H1 (cell line): ENCODE data around the gene ANKUB1. TPM values are rescaled to one million over a fixed set of nuclear protein-coding genes. Genes with fewer than 3 reads are reported as not detected.

ENCODE experiments used
- CTCF ChIA-PET: fragments of 300-600 bp; sonication (Branson Sonifier 250); formaldehyde crosslinking; loops from one replicate; lab custom pipeline; 2021; ENCODE audit not compliant: partially characterized antibody; lab: Charles Lee
- POLR2A ChIA-PET: fragments of 300-600 bp; sonication (Branson Sonifier 250); formaldehyde crosslinking; loops from one replicate; lab custom pipeline; 2021; ENCODE audit warnings: inconsistent platforms; ENCODE audit not compliant: partially characterized antibody; lab: Charles Lee
- DNase-seq, 2 experiments: peaks; one replicate each; pipeline versions ENCODE4 v3.0.0 to v3.0.0-alpha.2; 2010 to 2022; ENCODE audit warnings: low spot score in 2 of 2, low read depth in 1 of 2, mixed read lengths in 1 of 2
- FAIRE-seq: peaks from 2 replicates; lab custom pipeline; 2011; peaks lifted over from hg19 to GRCh38; lab: Jason Lieb, UNC
- H2AFZ ChIP-seq: 2 replicates; pipeline ENCODE4 v1.8.1; 2012; ENCODE audit warnings: low read length, inconsistent platforms
- H2AK5ac ChIP-seq: 2 replicates; pipeline ENCODE4 v1.6.1; 2013; ENCODE audit warnings: low read depth, low read length
- H2BK120ac ChIP-seq: replicated peaks from 2 replicates; pipeline ENCODE3; 2013; ENCODE audit warnings: low read depth, low read length, inconsistent platforms
- H2BK12ac ChIP-seq: 2 replicates; pipeline ENCODE4 v1.6.1; 2013; ENCODE audit warnings: low read depth, low read length
- H2BK15ac ChIP-seq: 2 replicates; pipeline ENCODE4 v1.6.1; 2013; ENCODE audit warnings: low read length
- H2BK20ac ChIP-seq: 2 replicates; pipeline ENCODE4 v1.6.1; 2013; ENCODE audit warnings: low read length
- H2BK5ac ChIP-seq: 2 replicates; pipeline ENCODE4 v1.6.1; 2013; ENCODE audit warnings: low read depth, low read length
- H3K14ac ChIP-seq: 2 replicates; pipeline ENCODE4 v1.6.1; 2013; ENCODE audit warnings: inconsistent platforms; ENCODE audit not compliant: insufficient read length
- H3K18ac ChIP-seq: 2 replicates; pipeline ENCODE4 v1.6.1; 2013; ENCODE audit warnings: low read length; ENCODE audit errors: extremely low read depth
- H3K23ac ChIP-seq: 2 replicates; pipeline ENCODE4 v1.6.1; 2013; ENCODE audit warnings: inconsistent platforms; ENCODE audit not compliant: insufficient read length
- H3K23me2 ChIP-seq: 2 replicates; pipeline ENCODE4 v1.6.1; 2013; ENCODE audit warnings: low read depth, low read length
- H3K27ac ChIP-seq: 2 replicates; pipeline ENCODE4 v1.6.1; 2011; ENCODE audit warnings: low read depth, low read length, inconsistent platforms
- H3K27me3 ChIP-seq, 4 experiments: replicated peaks in 1 of 4; 1 replicate in 1 of 4; 2 replicates in 3 of 4; pipeline versions ENCODE4 v1.6.1 to v1.8.1; 2011 to 2013; ENCODE audit warnings: low read length in 3 of 4, mild to moderate bottlenecking in 3 of 4, inconsistent platforms in 2 of 4, mixed read lengths in 2 of 4, moderate library complexity in 1 of 4; ENCODE audit not compliant: control insufficient read depth in 3 of 4, insufficient read depth in 3 of 4; ENCODE audit errors: extremely low read depth in 1 of 4
- H3K36me3 ChIP-seq, 4 experiments: 2 replicates each; pipeline versions ENCODE4 v1.6.1 to v1.8.1; 2011 to 2013; ENCODE audit warnings: mild to moderate bottlenecking in 4 of 4, low read length in 3 of 4, moderate library complexity in 2 of 4, control low read depth in 1 of 4, inconsistent platforms in 1 of 4; ENCODE audit not compliant: insufficient read depth in 4 of 4, control insufficient read depth in 2 of 4
- H3K4ac ChIP-seq: replicated peaks from 2 replicates; pipeline ENCODE3; 2013; ENCODE audit warnings: low read length, low read depth, mixed read lengths, inconsistent platforms; ENCODE audit not compliant: insufficient read length
- H3K4me1 ChIP-seq, 4 experiments: replicated peaks in 1 of 4; 1 replicate in 1 of 4; 2 replicates in 3 of 4; pipeline versions ENCODE4 v1.6.1 to v1.8.1; 2011 to 2013; ENCODE audit warnings: low read length in 3 of 4, inconsistent platforms in 2 of 4, mixed read lengths in 1 of 4; ENCODE audit not compliant: insufficient read depth in 4 of 4, control insufficient read depth in 3 of 4
- H3K4me2 ChIP-seq, 2 experiments: 2 replicates each; pipeline versions ENCODE4 v1.6.1 to v1.8.1; 2011 to 2013; ENCODE audit warnings: low read depth in 2 of 2, low read length in 2 of 2, control low read depth in 1 of 2, inconsistent platforms in 1 of 2, mild to moderate bottlenecking in 1 of 2; ENCODE audit not compliant: insufficient read depth in 1 of 2
- H3K4me3 ChIP-seq, 4 experiments: fragments of 200-600, 300-600 bp in 1 of 4; sonication (generic), shearing (Covaris generic), sonication (Bioruptor Twin) in 1 of 4; 2 replicates each; pipeline versions ENCODE4 v1.5.1 to v1.8.1; 2011 to 2016; ENCODE audit warnings: low read length in 4 of 4, low read depth in 3 of 4, control low read depth in 2 of 4, inconsistent platforms in 2 of 4, mild to moderate bottlenecking in 2 of 4, mixed read lengths in 1 of 4, moderate library complexity in 1 of 4; ENCODE audit not compliant: insufficient read depth in 2 of 4; ENCODE audit errors: extremely low read depth in 1 of 4
- H3K56ac ChIP-seq: replicated peaks from 2 replicates; pipeline ENCODE3; 2013; ENCODE audit warnings: low read depth, mild to moderate bottlenecking, mixed read lengths, low read length, inconsistent platforms; ENCODE audit not compliant: insufficient read length
- H3K79me1 ChIP-seq: 2 replicates; pipeline ENCODE4 v1.6.1; 2013; ENCODE audit warnings: low read depth, low read length, control low read depth
- H3K79me2 ChIP-seq, 2 experiments: 2 replicates each; pipeline versions ENCODE4 v1.6.1 to v1.8.1; 2012 to 2013; ENCODE audit warnings: low read length in 2 of 2, mild to moderate bottlenecking in 2 of 2, inconsistent platforms in 1 of 2; ENCODE audit not compliant: insufficient read depth in 2 of 2, control insufficient read depth in 1 of 2
- H3K9ac ChIP-seq, 4 experiments: replicated peaks in 1 of 4; 1 replicate in 1 of 4; 2 replicates in 3 of 4; pipeline versions ENCODE4 v1.6.1 to v1.8.1; 2011 to 2013; ENCODE audit warnings: low read depth in 3 of 4, low read length in 3 of 4, control low read depth in 2 of 4, mild to moderate bottlenecking in 2 of 4, moderate library complexity in 2 of 4, inconsistent platforms in 1 of 4; ENCODE audit errors: extremely low read depth in 1 of 4
- H3K9me3 ChIP-seq, 2 experiments: 2 replicates each; pipeline versions ENCODE4 v1.6.1 to v1.8.1; 2012 to 2013; ENCODE audit warnings: mild to moderate bottlenecking in 2 of 2, moderate library complexity in 2 of 2, control low read depth in 1 of 2, inconsistent platforms in 1 of 2, low read depth in 1 of 2, low read length in 1 of 2, mixed read lengths in 1 of 2; ENCODE audit not compliant: insufficient read depth in 2 of 2
- H4K20me1 ChIP-seq, 2 experiments: replicated peaks in 1 of 2; 2 replicates each; pipeline versions ENCODE3 to v1.8.1; 2011 to 2013; ENCODE audit warnings: inconsistent platforms in 2 of 2, low read length in 2 of 2, mild to moderate bottlenecking in 1 of 2; ENCODE audit not compliant: insufficient read depth in 2 of 2, control insufficient read depth in 1 of 2
- H4K5ac ChIP-seq: 2 replicates; pipeline ENCODE4 v1.6.1; 2013; ENCODE audit warnings: low read length, low read depth, mixed read lengths, inconsistent platforms; ENCODE audit not compliant: insufficient read length
- H4K8ac ChIP-seq: 2 replicates; pipeline ENCODE4 v1.8.0; 2013; ENCODE audit warnings: mild to moderate bottlenecking, moderate library complexity, low read length, inconsistent platforms; ENCODE audit not compliant: insufficient read depth; ENCODE audit errors: extremely low read depth
- H4K91ac ChIP-seq: replicated peaks from 2 replicates; pipeline ENCODE3; 2013; ENCODE audit warnings: low read length, mixed read lengths, inconsistent platforms; ENCODE audit not compliant: insufficient read length
- CREB1 ChIP-seq: IDR thresholded peaks from 2 replicates; pipeline ENCODE4 v1.6.1; 2012; ENCODE audit warnings: inconsistent platforms
- EZH2 ChIP-seq: fragments of 200-600 bp; sonication (generic); IDR thresholded peaks from 2 replicates; pipeline ENCODE4 v1.7.1; 2012; ENCODE audit warnings: low read depth, mild to moderate bottlenecking, moderate library complexity, low read length, inconsistent platforms; ENCODE audit not compliant: severe bottlenecking
- RXRA ChIP-seq: IDR thresholded peaks from 2 replicates; pipeline ENCODE4 v1.6.1; 2011; ENCODE audit warnings: low read depth, mild to moderate bottlenecking, low read length, moderate library complexity; ENCODE audit not compliant: insufficient read depth
- SRF ChIP-seq: IDR thresholded peaks from 2 replicates; pipeline ENCODE4 v1.6.1; 2011; ENCODE audit warnings: mild to moderate bottlenecking, low read depth, low read length, moderate library complexity
- WGBS, 2 experiments: shearing (Covaris generic) in 1 of 2; methylation state at CpG; one replicate each; pipeline versions ENCODE4 v1.1.6 to v1.1.7; 2013 to 2015; ENCODE audit warnings: low lambda C conversion rate in 2 of 2, mixed read lengths in 2 of 2, inconsistent platforms in 1 of 2, low coverage in 1 of 2, missing lambda C conversion rate in 1 of 2; ENCODE audit not compliant: insufficient replicate concordance in 2 of 2, insufficient coverage in 1 of 2, insufficient read length in 1 of 2; ENCODE audit errors: extremely low coverage in 1 of 2, missing lambda C conversion rate in 1 of 2; 5-methylcytosine and 5-hydroxymethylcytosine counted together
- polyA plus RNA-seq, 7 experiments: library from polyadenylated mRNA; depleted of rRNA in 3 of 7; stranded (reverse) in 5 of 7; unstranded in 2 of 7; fragments of >200 nt in 5 of 7; fragments of 200-250 nt in 2 of 7; gene quantifications; 1 replicate in 5 of 7; 2 replicates in 1 of 7; 4 replicates in 1 of 7; pipeline versions ENCODE4 v1.2.1 to v1.2.3, GENCODE V29; 2011 to 2013; ENCODE audit warnings: missing spikeins in 2 of 7, mixed read lengths in 2 of 7
- total RNA-seq: library from RNA; stranded (reverse); fragmentation: NEBNext Ultra II Directional; extraction: Animal tissue kit (Norgen Biotek cat#: 25700); gene quantifications from 2 replicates; pipeline ENCODE4 v1.2.1, GENCODE V29; 2021

ANKUB1 gene
- total and polyA plus RNA-seq, 2 of the 8 experiments (the other 6 are each of a cell fraction or from before 2014, with no cell fraction given): not detected

GRCh38 chr3:149738876-149739275, 53.5 kb downstream of the ANKUB1 start:
- H3K79me2 ChIP-seq: no peaks in the 10 kb centered on the region
- H3K9ac ChIP-seq: no peak overlapping the region
- no peak overlapping the region for H4K8ac ChIP-seq
- no peaks in the 10 kb centered on the region for H3K23me2 ChIP-seq
- ChIA-PET CTCF (interaction anchor here (1.0 kb wide), 1 partner anchor 22 kb away, joined by 4 read pairs; no protein-coding TSS in a partner anchor), POLR2A (interaction anchor here (0.8 to 1.0 kb wide), 2 partner anchors 8 to 74 kb away, joined by 3 to 4 read pairs; partner anchors contain the start of gene RNF13)
- 95% methylated on average over 2 of the region's 2 CpGs; no CpG with 5 or more reads in 1 of the 2 experiments for WGBS, 2 experiments
- FAIRE-seq (peak; percentile 7), DNase-seq (no peak)
- no peak overlapping the region for H3K4me3 ChIP-seq
- no peak overlapping the region for H2BK120ac ChIP-seq
- H3K14ac ChIP-seq: no peak overlapping the region
- no peak overlapping the region for H2AFZ ChIP-seq
- H3K27ac ChIP-seq: no peak overlapping the region
- H3K4ac ChIP-seq: no peak overlapping the region
- H3K56ac ChIP-seq: no peak overlapping the region
- peaks cover 0 to 9% (median 6%) of the 10 kb centered on the region in 4 experiments; a peak in 4 of 8 replicates for H3K36me3 ChIP-seq
- no peak overlapping the region for H4K91ac ChIP-seq
- no peaks in the 10 kb centered on the region for H4K20me1 ChIP-seq
- no peaks in the 10 kb centered on the region for H3K79me1 ChIP-seq
- no peak overlapping the region for H2AK5ac ChIP-seq
- no peak overlapping the region for H4K5ac ChIP-seq
- no peak for TF ChIP-seq CREB1
- no peak for TF ChIP-seq SRF
- no peak for TF ChIP-seq EZH2
- no peak for TF ChIP-seq RXRA
- H2BK5ac ChIP-seq: no peak overlapping the region
- no peaks in the 10 kb centered on the region for H3K9me3 ChIP-seq
- H3K23ac ChIP-seq: no peak overlapping the region
- H3K4me1 ChIP-seq: no peaks in the 10 kb centered on the region
- no peak overlapping the region for H2BK12ac ChIP-seq
- H2BK20ac ChIP-seq: no peak overlapping the region
- H2BK15ac ChIP-seq: no peak overlapping the region
- H3K4me2 ChIP-seq: no peak overlapping the region
- H3K27me3 ChIP-seq: no peaks in the 10 kb centered on the region
- H3K18ac ChIP-seq: no peak overlapping the region
